ENCODE results near the gene MCC.

GRCh38 chr5:113020461-113021273 is 467.6 kb downstream of the MCC start:
- TF ChIP-seq FOXP2 (optimal IDR thresholded peaks at IDR 0.05; ENCODE audit: borderline replicate concordance, extremely low read depth, extremely low read length, insufficient read depth), result no peak
- no peak for TF ChIP-seq REST (IDR thresholded peaks at IDR 0.05; ENCODE audit: insufficient read depth in 1 of 2, low read depth in 2 of 2, low read length in 2 of 2)
- no peak for TF ChIP-seq TAF1 (IDR thresholded peaks at IDR 0.05; ENCODE audit: borderline replicate concordance, insufficient read depth, low read length)
